ENCODE data around the gene VPS37D.
"Not testable (repeated sequence)": the region's sequence is repeated elsewhere in the genome, so short reads cannot be mapped to it uniquely, and the experiment has no call there.

VPS37D gene

GRCh38 chr7:73667344-73668102 lies at the start of gene VPS37D:
Gene VPS37D, plus strand, starts transcription at chr7:73667831. Its CDS starts 128 bp downstream, at chr7:73667959.
- peak; percentile 27 to 90 (median 65) for DNase-seq

GRCh38 chr7:73618538-73618937 lies 49.1 kb upstream of the VPS37D start:
- no peak for DNase-seq

- not testable (repeated sequence) for DNase-seq
Observed at GRCh38 chr7:73619394-73619793, 48.2 kb upstream of the VPS37D start.

- no peak for DNase-seq
Observed at GRCh38 chr7:73621168-73622063, 46.2 kb upstream of the VPS37D start.

GRCh38 chr7:73622527-73622908 lies 45.1 kb upstream of the VPS37D start:
- DNase-seq, result no peak

GRCh38 chr7:73622909-73623797 lies 44.5 kb upstream of the VPS37D start:
- no peak for DNase-seq

GRCh38 chr7:73623798-73624668 lies 43.6 kb upstream of the VPS37D start, which contains the start of gene MLXIPL:
Gene MLXIPL, minus strand, starts transcription at chr7:73624522. Its CDS starts 30 bp downstream, at chr7:73624492.
- DNase-seq, result peak in 6 of 14 donors; percentile 11 to 83 (median 28)

- DNase-seq, result no peak
Observed at GRCh38 chr7:73624669-73625001, 43.0 kb upstream of the VPS37D start.

GRCh38 chr7:73625276-73625675 lies 42.4 kb upstream of the VPS37D start:
- no peak for DNase-seq

GRCh38 chr7:73626814-73627213 lies 40.8 kb upstream of the VPS37D start:
- no peak for DNase-seq

- DNase-seq, result no peak
Observed at GRCh38 chr7:73628504-73628903, 39.1 kb upstream of the VPS37D start.

- no peak for DNase-seq
Observed at GRCh38 chr7:73631558-73631957, 36.1 kb upstream of the VPS37D start.

- no peak for DNase-seq
Observed at GRCh38 chr7:73633323-73633722, 34.3 kb upstream of the VPS37D start.

GRCh38 chr7:73633844-73634243 lies 33.8 kb upstream of the VPS37D start:
- no peak for DNase-seq

GRCh38 chr7:73635428-73636200 lies 32.0 kb upstream of the VPS37D start:
- no peak for DNase-seq

GRCh38 chr7:73638911-73639310 lies 28.7 kb upstream of the VPS37D start:
- DNase-seq, result no peak

- no peak for DNase-seq
Observed at GRCh38 chr7:73642834-73643233, 24.8 kb upstream of the VPS37D start.

- DNase-seq, result no peak
Observed at GRCh38 chr7:73644688-73645286, 22.8 kb upstream of the VPS37D start.

- DNase-seq, result no peak
Observed at GRCh38 chr7:73645643-73646174, 21.9 kb upstream of the VPS37D start.

Data from C1 segment of cervical spinal cord (tissue), 14 donors.